Mesendoderm (in vitro differentiated cells): ENCODE data around the gene PGGHG.

Experiments used
- DNase-seq: peaks from one replicate; pipeline ENCODE4 v3.0.0; 2013
- H2AK5ac ChIP-seq: 2 replicates; pipeline ENCODE4 v1.6.1; 2013; ENCODE audit warnings: low read length, inconsistent platforms
- H2BK120ac ChIP-seq: 2 replicates; pipeline ENCODE4 v1.6.1; 2013; ENCODE audit warnings: low read depth, mild to moderate bottlenecking, low read length, moderate library complexity, mixed read lengths
- H2BK15ac ChIP-seq: replicated peaks from 2 replicates; pipeline ENCODE4 v1.6.1; 2013; ENCODE audit warnings: low read depth, mild to moderate bottlenecking, moderate library complexity
- H2BK5ac ChIP-seq: 2 replicates; pipeline ENCODE4 v1.6.1; 2013; ENCODE audit warnings: low read length, inconsistent platforms
- H3K18ac ChIP-seq: 2 replicates; pipeline ENCODE4 v1.6.1; 2013; ENCODE audit warnings: mild to moderate bottlenecking, low read length, mixed read lengths
- H3K23ac ChIP-seq: one replicate; pipeline ENCODE4 v1.6.1; 2013; ENCODE audit warnings: low read length
- H3K27ac ChIP-seq: 2 replicates; pipeline ENCODE4 v1.5.1; 2013; ENCODE audit warnings: low read depth, mild to moderate bottlenecking, inconsistent platforms, low read length, moderate library complexity
- H3K27me3 ChIP-seq: 2 replicates; pipeline ENCODE4 v1.6.1; 2013; ENCODE audit warnings: low read length, control low read depth, mild to moderate bottlenecking, inconsistent platforms; ENCODE audit not compliant: insufficient read depth, poor library complexity
- H3K36me3 ChIP-seq: 2 replicates; pipeline ENCODE4 v1.6.1; 2013; ENCODE audit warnings: low read length, inconsistent platforms; ENCODE audit not compliant: control insufficient read depth, insufficient read depth
- H3K4ac ChIP-seq: one replicate; pipeline ENCODE4 v1.6.1; 2013; ENCODE audit warnings: low read depth, mild to moderate bottlenecking, low read length, moderate library complexity
- H3K4me1 ChIP-seq: 2 replicates; pipeline ENCODE4 v1.6.1; 2013; ENCODE audit warnings: low read depth, low read length, inconsistent platforms; ENCODE audit not compliant: control insufficient read depth
- H3K4me2 ChIP-seq: 2 replicates; pipeline ENCODE4 v1.6.1; 2013; ENCODE audit warnings: low read length
- H3K4me3 ChIP-seq: 2 replicates; pipeline ENCODE4 v1.5.1; 2013; ENCODE audit warnings: mild to moderate bottlenecking, low read length
- H3K56ac ChIP-seq: one replicate; pipeline ENCODE4 v1.6.1; 2013; ENCODE audit warnings: low read length
- H3K79me1 ChIP-seq: 2 replicates; pipeline ENCODE4 v1.6.1; 2013; ENCODE audit warnings: low read length, inconsistent platforms
- H3K79me2 ChIP-seq: 2 replicates; pipeline ENCODE4 v1.6.1; 2013; ENCODE audit warnings: mild to moderate bottlenecking, low read length; ENCODE audit not compliant: control insufficient read depth, insufficient read depth
- H3K9ac ChIP-seq: 2 replicates; pipeline ENCODE4 v1.6.1; 2013; ENCODE audit warnings: low read length, inconsistent platforms
- H4K5ac ChIP-seq: one replicate; pipeline ENCODE4 v1.6.1; 2013; ENCODE audit warnings: low read length
- H4K8ac ChIP-seq: one replicate; pipeline ENCODE4 v1.6.1; 2013; ENCODE audit warnings: low read depth, mild to moderate bottlenecking, control low read depth, low read length, moderate library complexity
- WGBS: extraction: QIAGEN DNeasy Blood & Tissue Kit; methylation state at CpG from one replicate; pipeline ENCODE4 v1.1.7; 2013; ENCODE audit warnings: low lambda C conversion rate, missing lambda C conversion rate; ENCODE audit not compliant: insufficient coverage; ENCODE audit errors: extremely low coverage; 5-methylcytosine and 5-hydroxymethylcytosine counted together

Gene PGGHG

GRCh38 chr11:270451-271318 is 18.2 kb upstream of the PGGHG start:
- Histone ChIP-seq H3K4me1 (no peaks in the 10 kb centered on the region), H3K18ac (no peak overlapping the region), H3K9ac (no peak overlapping the region), H3K4me2 (no peak overlapping the region), H2BK15ac (no peak overlapping the region), H3K27ac (no peak overlapping the region), H2AK5ac (no peak overlapping the region), H2BK120ac (no peak overlapping the region), H4K5ac (no peak overlapping the region), H3K79me2 (no peaks in the 10 kb centered on the region), H4K8ac (no peak overlapping the region), H3K4ac (no peak overlapping the region), H3K79me1 (no peaks in the 10 kb centered on the region), H3K4me3 (no peak overlapping the region), H2BK5ac (no peak overlapping the region), H3K23ac (no peak overlapping the region), H3K36me3 (no peaks in the 10 kb centered on the region), H3K27me3 (no peaks in the 10 kb centered on the region), H3K56ac (no peak overlapping the region)
- DNase-seq = no peak
- WGBS = no CpG with 5 or more reads among the region's 18 CpGs

GRCh38 chr11:271319-271715 is 17.6 kb upstream of the PGGHG start:
- no peak overlapping the region for H4K8ac ChIP-seq
- no peak for DNase-seq
- H2BK15ac ChIP-seq = no peak overlapping the region
- H3K36me3 ChIP-seq = no peaks in the 10 kb centered on the region
- no peak overlapping the region for H3K56ac ChIP-seq
- no peak overlapping the region for H3K23ac ChIP-seq
- H3K9ac ChIP-seq = no peak overlapping the region
- H4K5ac ChIP-seq = no peak overlapping the region
- no peak overlapping the region for H3K4me2 ChIP-seq
- no peaks in the 10 kb centered on the region for H3K4me1 ChIP-seq
- H2BK120ac ChIP-seq = no peak overlapping the region
- H3K4ac ChIP-seq = no peak overlapping the region
- H3K4me3 ChIP-seq = no peak overlapping the region
- no peak overlapping the region for H2BK5ac ChIP-seq
- H3K27me3 ChIP-seq = no peaks in the 10 kb centered on the region
- WGBS = no CpG with 5 or more reads among the region's 8 CpGs
- H3K79me2 ChIP-seq = no peaks in the 10 kb centered on the region
- H2AK5ac ChIP-seq = no peak overlapping the region
- no peak overlapping the region for H3K27ac ChIP-seq
- H3K18ac ChIP-seq = no peak overlapping the region
- H3K79me1 ChIP-seq = no peaks in the 10 kb centered on the region

- Histone ChIP-seq H3K4ac (no peak overlapping the region), H2BK15ac (no peak overlapping the region), H2AK5ac (no peak overlapping the region), H3K4me1 (no peaks in the 10 kb centered on the region), H3K18ac (no peak overlapping the region), H3K9ac (no peak overlapping the region), H3K27me3 (no peaks in the 10 kb centered on the region), H3K4me3 (no peak overlapping the region), H2BK120ac (no peak overlapping the region), H3K79me1 (no peaks in the 10 kb centered on the region), H3K36me3 (no peaks in the 10 kb centered on the region), H4K5ac (no peak overlapping the region), H4K8ac (no peak overlapping the region), H3K4me2 (no peak overlapping the region), H3K27ac (no peak overlapping the region), H3K79me2 (no peaks in the 10 kb centered on the region), H2BK5ac (no peak overlapping the region), H3K23ac (no peak overlapping the region), H3K56ac (no peak overlapping the region)
- DNase-seq = no peak
- WGBS = no CpG with 5 or more reads among the region's 22 CpGs
Measured at GRCh38 chr11:272195-272930, 16.6 kb upstream of the PGGHG start.

- Histone ChIP-seq H4K5ac (no peak overlapping the region), H3K79me2 (no peaks in the 10 kb centered on the region), H3K27ac (no peak overlapping the region), H3K18ac (no peak overlapping the region), H2BK5ac (no peak overlapping the region), H3K36me3 (no peaks in the 10 kb centered on the region), H3K4me3 (no peak overlapping the region), H3K56ac (no peak overlapping the region), H3K4ac (no peak overlapping the region), H3K23ac (no peak overlapping the region), H2AK5ac (no peak overlapping the region), H3K27me3 (no peaks in the 10 kb centered on the region), H3K4me2 (no peak overlapping the region), H3K4me1 (no peaks in the 10 kb centered on the region), H4K8ac (no peak overlapping the region), H3K9ac (no peak overlapping the region), H3K79me1 (no peaks in the 10 kb centered on the region), H2BK15ac (no peak overlapping the region), H2BK120ac (no peak overlapping the region)
- no peak for DNase-seq
- WGBS = no CpG with 5 or more reads among the region's 6 CpGs
Measured at GRCh38 chr11:272931-273198, 16.1 kb upstream of the PGGHG start.

GRCh38 chr11:276219-276618 is 12.7 kb upstream of the PGGHG start:
- Histone ChIP-seq H2BK120ac (no peak overlapping the region), H3K4me1 (no peaks in the 10 kb centered on the region), H3K79me2 (no peaks in the 10 kb centered on the region), H3K23ac (no peak overlapping the region), H3K36me3 (no peaks in the 10 kb centered on the region), H2BK15ac (no peak overlapping the region), H3K18ac (no peak overlapping the region), H3K27ac (no peak overlapping the region), H3K56ac (no peak overlapping the region), H3K9ac (no peak overlapping the region), H4K5ac (no peak overlapping the region), H3K4me3 (no peak overlapping the region), H3K4me2 (no peak overlapping the region), H3K27me3 (no peaks in the 10 kb centered on the region), H3K79me1 (no peaks in the 10 kb centered on the region), H2BK5ac (no peak overlapping the region), H2AK5ac (no peak overlapping the region), H3K4ac (no peak overlapping the region), H4K8ac (no peak overlapping the region)
- no peak for DNase-seq
